HCT116 (cell line): ENCODE results near the gene BOC.

Source experiments
- CEBPB ChIP-seq: IDR thresholded peaks from 2 replicates; pipeline ENCODE4 v1.6.1; 2012; ENCODE audit warnings: low read depth
- ELF1 ChIP-seq: IDR thresholded peaks from 2 replicates; pipeline ENCODE4 v1.6.1; 2012; ENCODE audit warnings: low read depth, borderline replicate concordance
- EZH2 ChIP-seq: fragments of 200-600 bp; sonication (generic); IDR thresholded peaks from 2 replicates; pipeline ENCODE4 v1.6.1; 2017; ENCODE audit warnings: antibody characterized with exemption, mixed run types
- EZH2phosphoT487 ChIP-seq: fragments of 200-600 bp; IDR thresholded peaks from 2 replicates; pipeline ENCODE4 v1.6.1; 2018; ENCODE audit warnings: antibody characterized with exemption, borderline replicate concordance
- JUND ChIP-seq: IDR thresholded peaks from 2 replicates; pipeline ENCODE4 v1.6.1; 2012
- POLR2A ChIP-seq: IDR thresholded peaks from 2 replicates; pipeline ENCODE4 v1.7.0; 2011; ENCODE audit warnings: borderline replicate concordance; ENCODE audit not compliant: insufficient read depth, insufficient read length; ENCODE audit errors: extremely low read depth
- POLR2AphosphoS5 ChIP-seq: IDR thresholded peaks from 2 replicates; pipeline ENCODE4 v1.6.1; 2011; ENCODE audit warnings: mild to moderate bottlenecking, low read depth, low read length, moderate library complexity
- RAD21 ChIP-seq: IDR thresholded peaks from 2 replicates; pipeline ENCODE4 v1.6.1; 2012; ENCODE audit warnings: low read depth, mild to moderate bottlenecking
- SP1 ChIP-seq: IDR thresholded peaks from 2 replicates; pipeline ENCODE4 v1.6.1; 2012; ENCODE audit warnings: low read depth
- ZNF274 ChIP-seq: fragments of 200-500 bp; sonication (Bioruptor generic); IDR thresholded peaks from 2 replicates; pipeline ENCODE4 v1.6.1; 2014; ENCODE audit warnings: mild to moderate bottlenecking, low read depth, low read length, inconsistent platforms
- TF ChIP-seq, protein P1 (sequence below), 3 experiments: fragments of 200-600 bp in 1 of 3; sonication (generic) in 1 of 3; IDR thresholded peaks in 2 of 3; conservative IDR thresholded peaks in 1 of 3; 2 replicates each; pipeline ENCODE4 v1.5.1; 2012 to 2017; ENCODE audit warnings: low read depth in 2 of 3, low read length in 2 of 3, antibody characterized with exemption in 1 of 3, borderline replicate concordance in 1 of 3, control low read depth in 1 of 3, mild to moderate bottlenecking in 1 of 3, mixed read lengths in 1 of 3, mixed run types in 1 of 3, moderate library complexity in 1 of 3; ENCODE audit not compliant: insufficient read depth in 1 of 3
- TF ChIP-seq, protein P2 (sequence below): IDR thresholded peaks from 2 replicates; pipeline ENCODE4 v1.6.1; 2012
- TF ChIP-seq, protein P3 (sequence below): IDR thresholded peaks from 2 replicates; pipeline ENCODE4 v1.6.1; 2012

DNA sequence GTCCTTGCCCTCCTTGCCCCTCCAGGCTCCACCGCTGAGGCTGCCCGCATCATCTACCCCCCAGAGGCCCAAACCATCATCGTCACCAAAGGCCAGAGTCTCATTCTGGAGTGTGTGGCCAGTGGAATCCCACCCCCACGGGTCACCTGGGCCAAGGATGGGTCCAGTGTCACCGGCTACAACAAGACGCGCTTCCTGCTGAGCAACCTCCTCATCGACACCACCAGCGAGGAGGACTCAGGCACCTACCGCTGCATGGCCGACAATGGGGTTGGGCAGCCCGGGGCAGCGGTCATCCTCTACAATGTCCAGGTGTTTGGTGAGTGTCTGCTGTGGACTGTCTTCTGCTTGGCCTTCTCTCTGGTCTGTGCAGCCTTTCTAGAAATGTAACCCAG lies 61.0 kb downstream of the BOC start:
- TF ChIP-seq, protein P1, sequence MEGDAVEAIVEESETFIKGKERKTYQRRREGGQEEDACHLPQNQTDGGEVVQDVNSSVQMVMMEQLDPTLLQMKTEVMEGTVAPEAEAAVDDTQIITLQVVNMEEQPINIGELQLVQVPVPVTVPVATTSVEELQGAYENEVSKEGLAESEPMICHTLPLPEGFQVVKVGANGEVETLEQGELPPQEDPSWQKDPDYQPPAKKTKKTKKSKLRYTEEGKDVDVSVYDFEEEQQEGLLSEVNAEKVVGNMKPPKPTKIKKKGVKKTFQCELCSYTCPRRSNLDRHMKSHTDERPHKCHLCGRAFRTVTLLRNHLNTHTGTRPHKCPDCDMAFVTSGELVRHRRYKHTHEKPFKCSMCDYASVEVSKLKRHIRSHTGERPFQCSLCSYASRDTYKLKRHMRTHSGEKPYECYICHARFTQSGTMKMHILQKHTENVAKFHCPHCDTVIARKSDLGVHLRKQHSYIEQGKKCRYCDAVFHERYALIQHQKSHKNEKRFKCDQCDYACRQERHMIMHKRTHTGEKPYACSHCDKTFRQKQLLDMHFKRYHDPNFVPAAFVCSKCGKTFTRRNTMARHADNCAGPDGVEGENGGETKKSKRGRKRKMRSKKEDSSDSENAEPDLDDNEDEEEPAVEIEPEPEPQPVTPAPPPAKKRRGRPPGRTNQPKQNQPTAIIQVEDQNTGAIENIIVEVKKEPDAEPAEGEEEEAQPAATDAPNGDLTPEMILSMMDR (IDR thresholded peaks at IDR 0.05 in 2 of 3, conservative IDR thresholded peaks at IDR 0.05 in 1 of 3; ENCODE audit: borderline replicate concordance in 1 of 3, insufficient read depth in 1 of 3, low read depth in 2 of 3, low read length in 2 of 3): no peak
- no peak for TF ChIP-seq CEBPB
- no peak for TF ChIP-seq EZH2
- TF ChIP-seq SP1: no peak
- no peak for TF ChIP-seq POLR2A
- no peak for TF ChIP-seq JUND
- TF ChIP-seq POLR2AphosphoS5: no peak
- TF ChIP-seq, protein P2, sequence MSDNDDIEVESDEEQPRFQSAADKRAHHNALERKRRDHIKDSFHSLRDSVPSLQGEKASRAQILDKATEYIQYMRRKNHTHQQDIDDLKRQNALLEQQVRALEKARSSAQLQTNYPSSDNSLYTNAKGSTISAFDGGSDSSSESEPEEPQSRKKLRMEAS: no peak
- TF ChIP-seq ZNF274: no peak
- TF ChIP-seq EZH2phosphoT487: no peak
- TF ChIP-seq ELF1: no peak
- TF ChIP-seq, protein P3, sequence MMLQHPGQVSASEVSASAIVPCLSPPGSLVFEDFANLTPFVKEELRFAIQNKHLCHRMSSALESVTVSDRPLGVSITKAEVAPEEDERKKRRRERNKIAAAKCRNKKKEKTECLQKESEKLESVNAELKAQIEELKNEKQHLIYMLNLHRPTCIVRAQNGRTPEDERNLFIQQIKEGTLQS: no peak
- no peak for TF ChIP-seq RAD21
